H1 (cell line): ENCODE measurements around the gene TDRD9. TPM values are rescaled to one million over a fixed set of nuclear protein-coding genes. Genes with fewer than 3 reads are reported as not detected.

Source experiments
- BRCA1 ChIP-seq: IDR thresholded peaks from 2 replicates; pipeline ENCODE4 v1.6.1; 2012; ENCODE audit warnings: low read depth, low read length, improper control_type of control experiment
- CBX8 ChIP-seq: fragments of 300-800, 300-1000 bp; sonication (generic); IDR thresholded peaks from 2 replicates; pipeline ENCODE4 v1.7.1; 2016; ENCODE audit warnings: low read depth, low read length, borderline replicate concordance
- CHD7 ChIP-seq: fragments of 300-600 bp; sonication (generic); IDR thresholded peaks from 2 replicates; pipeline ENCODE4 v1.7.1; 2012; ENCODE audit warnings: low read length, moderate library complexity, mild to moderate bottlenecking, inconsistent platforms; ENCODE audit not compliant: insufficient replicate concordance
- CTBP2 ChIP-seq: IDR thresholded peaks from 2 replicates; pipeline ENCODE4 v1.7.0; 2011; ENCODE audit warnings: borderline replicate concordance, mild to moderate bottlenecking, moderate library complexity, mixed read lengths, low read length; ENCODE audit not compliant: insufficient read depth, insufficient read length
- JUN ChIP-seq: IDR thresholded peaks from 2 replicates; pipeline ENCODE4 v1.6.1; 2011; ENCODE audit warnings: low read depth, mild to moderate bottlenecking, improper control_type of control experiment, low read length
- KDM4A ChIP-seq: IDR thresholded peaks from one replicate; pipeline ENCODE4 v1.7.1; 2012; ENCODE audit warnings: low read depth, mild to moderate bottlenecking, moderate library complexity, low read length, inconsistent platforms; ENCODE audit not compliant: severe bottlenecking
- MAFK ChIP-seq: IDR thresholded peaks from 2 replicates; pipeline ENCODE4 v1.6.1; 2012; ENCODE audit warnings: low read depth, mild to moderate bottlenecking, improper control_type of control experiment, low read length
- SIX5 ChIP-seq: IDR thresholded peaks from 2 replicates; pipeline ENCODE4 v1.6.1; 2011; ENCODE audit warnings: mild to moderate bottlenecking, low read depth, low read length
- ZNF274 ChIP-seq: IDR thresholded peaks from 2 replicates; pipeline ENCODE4 v1.7.0; 2012; ENCODE audit warnings: low read length, borderline replicate concordance; ENCODE audit errors: extremely low read depth
- polyA plus RNA-seq, 7 experiments: library from polyadenylated mRNA; depleted of rRNA in 3 of 7; stranded (reverse) in 5 of 7; unstranded in 2 of 7; fragments of >200 nt in 5 of 7; fragments of 200-250 nt in 2 of 7; gene quantifications; 1 replicate in 5 of 7; 2 replicates in 1 of 7; 4 replicates in 1 of 7; pipeline versions ENCODE4 v1.2.1 to v1.2.3, GENCODE V29; 2011 to 2013; ENCODE audit warnings: missing spikeins in 2 of 7, mixed read lengths in 2 of 7
- total RNA-seq: library from RNA; stranded (reverse); fragmentation: NEBNext Ultra II Directional; extraction: Animal tissue kit (Norgen Biotek cat#: 25700); gene quantifications from 2 replicates; pipeline ENCODE4 v1.2.1, GENCODE V29; 2021
- TF ChIP-seq, protein P1 (sequence below): IDR thresholded peaks from 2 replicates; pipeline ENCODE4 v1.6.1; 2012; ENCODE audit warnings: low read length, inconsistent platforms

The TDRD9 gene
- total and polyA plus RNA-seq, 2 of the 8 experiments (the other 6 are each of a cell fraction or from before 2014, with no cell fraction given): not detected

GRCh38 chr14:104101086-104101621 is 172.9 kb downstream of the TDRD9 start (continued):
- TF ChIP-seq CHD7 (no peak), MAFK (no peak), CBX8 (no peak), BRCA1 (no peak), ZNF274 (no peak), JUN (no peak), SIX5 (no peak), KDM4A (no peak), CTBP2 (no peak)
- TF ChIP-seq, protein P1, sequence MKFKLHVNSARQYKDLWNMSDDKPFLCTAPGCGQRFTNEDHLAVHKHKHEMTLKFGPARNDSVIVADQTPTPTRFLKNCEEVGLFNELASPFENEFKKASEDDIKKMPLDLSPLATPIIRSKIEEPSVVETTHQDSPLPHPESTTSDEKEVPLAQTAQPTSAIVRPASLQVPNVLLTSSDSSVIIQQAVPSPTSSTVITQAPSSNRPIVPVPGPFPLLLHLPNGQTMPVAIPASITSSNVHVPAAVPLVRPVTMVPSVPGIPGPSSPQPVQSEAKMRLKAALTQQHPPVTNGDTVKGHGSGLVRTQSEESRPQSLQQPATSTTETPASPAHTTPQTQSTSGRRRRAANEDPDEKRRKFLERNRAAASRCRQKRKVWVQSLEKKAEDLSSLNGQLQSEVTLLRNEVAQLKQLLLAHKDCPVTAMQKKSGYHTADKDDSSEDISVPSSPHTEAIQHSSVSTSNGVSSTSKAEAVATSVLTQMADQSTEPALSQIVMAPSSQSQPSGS: no peak
